DMS79 (cell line): ENCODE data around the gene CRACR2B.

ENCODE experiments used
- DNase-seq: peaks from one replicate; lab custom pipeline; 2025; lab: John Stamatoyannopoulos, UW

Gene CRACR2B

GRCh38 chr11:827146-827896, 398 bp upstream of the CRACR2B start:
- no peak for DNase-seq

DNA sequence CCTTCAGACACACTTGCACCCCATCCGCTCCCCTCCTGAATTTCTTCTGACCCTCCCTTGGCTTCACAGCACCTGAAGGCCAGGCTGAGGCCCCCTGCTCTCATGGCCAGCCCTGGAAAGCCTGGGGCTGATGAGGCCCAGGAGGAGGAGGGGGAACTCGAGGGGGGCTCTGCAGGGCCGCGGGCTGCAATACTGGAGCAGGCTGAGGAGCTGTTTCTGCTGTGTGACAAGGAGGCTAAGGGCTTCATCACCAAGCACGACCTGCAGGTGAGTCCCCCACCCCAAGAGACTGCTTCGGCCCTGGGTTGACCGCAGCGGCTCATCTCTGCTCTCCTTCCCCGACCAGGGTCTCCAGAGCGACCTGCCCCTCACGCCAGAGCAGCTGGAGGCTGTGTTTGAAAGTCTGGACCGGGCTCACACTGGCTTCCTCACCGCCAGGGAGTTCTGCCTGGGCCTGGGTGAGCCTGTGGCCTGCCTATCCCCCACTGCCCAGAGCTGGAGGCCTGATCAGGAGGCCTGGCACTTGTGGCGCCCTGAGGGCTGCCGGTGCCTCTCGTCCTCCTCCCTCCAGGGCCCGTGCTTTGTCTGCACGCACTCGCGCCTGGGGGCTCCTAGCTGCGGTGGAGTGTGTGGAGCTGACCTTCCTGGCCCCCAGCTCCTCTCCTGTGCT, 922 bp downstream of the CRACR2B start:
- no peak for DNase-seq

- DNase-seq, result no peak
Measured at GRCh38 chr11:829176-829846, 1.6 kb downstream of the CRACR2B start.

DNA sequence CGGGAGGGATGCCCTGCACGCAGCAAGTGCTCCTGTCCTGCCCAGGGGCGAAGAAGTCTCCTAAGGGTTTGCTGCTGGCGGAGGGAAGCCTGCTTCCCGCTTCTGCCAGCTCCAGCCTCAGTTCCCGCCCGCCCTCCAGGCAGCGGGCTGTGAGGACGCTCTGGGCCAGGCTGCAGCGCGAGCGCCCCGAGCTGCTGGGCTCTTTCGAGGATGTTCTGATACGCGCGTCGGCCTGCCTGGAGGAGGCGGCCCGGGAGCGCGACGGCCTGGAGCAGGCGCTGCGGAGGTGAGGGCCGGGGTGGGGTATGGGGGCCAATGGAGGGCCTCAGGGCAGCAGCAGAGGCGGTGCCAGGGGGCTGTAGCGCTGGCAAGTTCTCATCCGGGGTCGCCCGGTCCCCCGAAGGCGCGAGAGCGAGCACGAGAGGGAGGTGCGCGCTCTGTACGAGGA, 2.2 kb downstream of the CRACR2B start:
- no peak for DNase-seq

GRCh38 chr11:830295-831117, 2.8 kb downstream of the CRACR2B start:
- peak; percentile 21 for DNase-seq

- no peak for DNase-seq
Measured at GRCh38 chr11:831118-831864, 3.6 kb downstream of the CRACR2B start.

DNA sequence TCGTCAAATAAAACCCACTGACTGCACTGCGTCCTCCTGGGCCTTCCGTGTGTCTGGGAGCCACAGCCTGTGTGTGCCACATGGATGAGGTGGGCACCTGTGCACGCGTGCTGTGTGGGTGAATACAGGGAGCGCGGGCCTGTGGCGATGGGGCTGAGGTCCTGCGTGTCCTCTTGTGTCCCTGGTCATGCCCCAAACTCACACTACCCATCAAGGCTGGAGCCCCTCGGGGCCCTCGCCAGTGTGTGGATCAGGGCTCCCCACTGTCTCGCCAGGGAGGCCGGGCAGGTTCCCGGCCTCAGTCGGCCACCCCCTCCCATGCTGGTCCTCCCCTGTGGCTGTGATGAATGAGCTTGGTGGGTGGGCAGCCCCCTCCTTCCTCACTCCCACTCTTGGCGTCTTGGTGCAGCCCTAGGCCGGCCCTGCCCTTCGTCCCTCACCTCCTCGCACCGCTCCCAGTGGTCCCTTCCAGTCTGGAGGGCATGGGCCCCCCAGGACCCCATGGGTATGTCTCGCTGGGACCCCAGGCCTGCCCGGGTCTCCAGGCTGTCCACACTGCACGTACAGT, 4.3 kb downstream of the CRACR2B start:
- no peak for DNase-seq

GRCh38 chr11:832529-833113, 4.9 kb downstream of the CRACR2B start, which contains the start of gene CD151:
Gene CD151, plus strand, starts transcription at chr11:832952. Its CDS starts 3,118 bp downstream, at chr11:836070.
- no peak for DNase-seq

GRCh38 chr11:833114-833791, 5.5 kb downstream of the CRACR2B start:
- no peak for DNase-seq

- no peak for DNase-seq
Measured at GRCh38 chr11:833849-834311, 6.2 kb downstream of the CRACR2B start.

- no peak for DNase-seq
Measured at GRCh38 chr11:834371-835316, 6.9 kb downstream of the CRACR2B start.

- no peak for DNase-seq
Measured at GRCh38 chr11:836274-836673, 8.6 kb downstream of the CRACR2B start.

GRCh38 chr11:836700-837099, 9.0 kb downstream of the CRACR2B start:
- no peak for DNase-seq

GRCh38 chr11:837189-837989, 9.7 kb downstream of the CRACR2B start:
- no peak for DNase-seq

DNA sequence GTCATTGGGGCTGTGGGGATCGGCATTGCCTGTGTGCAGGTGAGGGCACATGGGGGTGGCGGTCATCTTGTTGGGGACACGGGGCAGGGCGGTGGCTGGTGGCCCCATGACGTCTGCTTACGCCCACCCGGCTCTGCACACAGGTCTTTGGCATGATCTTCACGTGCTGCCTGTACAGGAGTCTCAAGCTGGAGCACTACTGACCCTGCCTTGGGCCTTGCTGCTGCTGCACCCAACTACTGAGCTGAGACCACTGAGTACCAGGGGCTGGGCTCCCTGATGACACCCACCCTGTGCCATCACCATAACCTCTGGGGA, 10.2 kb downstream of the CRACR2B start:
- no peak for DNase-seq

- DNase-seq, result no peak
Measured at GRCh38 chr11:838441-839279, 10.9 kb downstream of the CRACR2B start.

DNA sequence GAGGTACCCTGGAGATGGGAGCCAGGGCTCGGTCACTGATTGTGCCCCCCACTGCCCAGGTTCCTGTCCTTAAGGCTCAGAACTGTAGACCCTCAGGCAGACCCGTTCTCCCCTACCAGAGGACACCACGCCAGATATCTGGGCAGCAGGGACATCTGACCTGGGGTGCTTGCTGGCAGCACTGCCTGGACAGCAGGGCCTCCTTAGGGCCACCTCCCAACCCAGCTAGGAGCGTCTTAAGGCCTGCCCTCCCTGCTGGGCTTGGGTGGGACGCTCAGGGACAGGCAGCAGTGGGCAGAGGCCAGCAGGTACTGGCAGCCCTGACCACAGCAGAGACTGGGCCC, 11.5 kb downstream of the CRACR2B start:
- no peak for DNase-seq
